ENCODE measurements around the gene MYBPC1. TPM values are rescaled to one million over a fixed set of nuclear protein-coding genes. Genes with fewer than 3 reads are reported as not detected.

Gene MYBPC1
- total RNA-seq, 1 experiment from 2014 or later: not detected

- Histone ChIP-seq H3K79me2 (ENCODE audit: insufficient read depth, low read length) (no peaks in the 10 kb centered on the region), H2BK20ac (ENCODE audit: low read depth, low read length, poor library complexity, severe bottlenecking) (no peak overlapping the region), H2AK5ac (ENCODE audit: insufficient read length, low read length) (no peak overlapping the region), H3K14ac (ENCODE audit: insufficient read depth, low read length) (no peak overlapping the region), H3K9ac (ENCODE audit: extremely low read depth, insufficient read length, low read length) (no peak overlapping the region), H3K23ac (ENCODE audit: insufficient read length, low read depth, low read length) (no peak overlapping the region), H4K20me1 (ENCODE audit: control insufficient read depth, insufficient read depth, insufficient read length) (no peaks in the 10 kb centered on the region), H2BK120ac (ENCODE audit: low read depth, low read length, poor library complexity, severe bottlenecking) (no peak overlapping the region), H4K91ac (ENCODE audit: insufficient read length, low read depth, low read length) (no peak overlapping the region), H3K4me2 (ENCODE audit: insufficient read depth, insufficient read length, low read length) (no peak overlapping the region), H2BK5ac (ENCODE audit: insufficient read length, low read length) (no peak overlapping the region), H3K4me1 (ENCODE audit: insufficient read depth, low read length) (no peaks in the 10 kb centered on the region), H3K79me1 (ENCODE audit: insufficient read depth, low read depth, low read length, poor library complexity, severe bottlenecking) (no peaks in the 10 kb centered on the region), H2BK15ac (ENCODE audit: low read depth, low read length) (no peak overlapping the region), H4K5ac (ENCODE audit: insufficient read length, low read depth, low read length) (no peak overlapping the region), H3K27ac (ENCODE audit: insufficient read length, low read depth, low read length) (no peak overlapping the region), H3K27me3 (ENCODE audit: insufficient read depth, low read length) (no peaks in the 10 kb centered on the region), H4K8ac (replicated peaks; ENCODE audit: insufficient read length, low read depth, low read length) (no peak overlapping the region), H3K56ac (ENCODE audit: insufficient read length, low read depth, low read length) (no peak overlapping the region), H2BK12ac (ENCODE audit: insufficient read length, low read depth, low read length) (no peak overlapping the region), H3K4ac (ENCODE audit: low read depth, low read length) (no peak overlapping the region), H3T11ph (ENCODE audit: low read length) (no peak overlapping the region), H3K18ac (ENCODE audit: insufficient read length, low read depth, low read length) (no peak overlapping the region), H3K23me2 (ENCODE audit: insufficient read length, low read depth, low read length, poor library complexity, severe bottlenecking) (no peaks in the 10 kb centered on the region), H2AFZ (ENCODE audit: low read length) (no peak overlapping the region), H3K9me3 (ENCODE audit: control insufficient read depth, low read depth, low read length) (no peaks in the 10 kb centered on the region)
- no peak for TF ChIP-seq CTCF (conservative IDR thresholded peaks at IDR 0.05)
- Mint-ChIP-seq H3K4me3 (no peak overlapping the region), H3K27me3 (ENCODE audit: low read depth) (peaks cover 2% of the 10 kb centered on the region; the same call in 1 of the 2 replicates), H3K27ac (no peak overlapping the region), H3K4me1 (no peaks in the 10 kb centered on the region), H3K9me3 (no peaks in the 10 kb centered on the region), H3K36me3 (ENCODE audit: insufficient read depth in 1 of 3, low read depth in 3 of 3) (no peaks in the 10 kb centered on the region)
- no peak for DNase-seq
Observed at GRCh38 chr12:101678081-101678480, 83.3 kb downstream of the MYBPC1 start.
